RWPE1 (cell line): ENCODE data around the gene SDF2L1.

Experiments used
- CTCF ChIA-PET: fragments of 350-600 bp; sonication (Branson Sonifier 250); formaldehyde crosslinking; extraction: SDS; loops from one replicate; lab custom pipeline; 2021; lab: Yijun Ruan, JAX
- POLR2A ChIA-PET: fragments of 400-600 bp; formaldehyde crosslinking; extraction: SDS; loops from one replicate; lab custom pipeline; 2020; ENCODE audit warnings: antibody characterized with exemption; ENCODE audit not compliant: low non-redundant PET; lab: Yijun Ruan, JAX
- DNase-seq: peaks from one replicate; pipeline ENCODE4 v3.0.0; 2012; ENCODE audit warnings: low spot score
- H3K27ac ChIP-seq: fragments of 450-650 bp; 2 replicates; pipeline ENCODE4 v1.5.1; 2017
- TF ChIP-seq, protein P1 (sequence below): fragments of 450-650 bp; conservative IDR thresholded peaks from 2 replicates; pipeline ENCODE4 v1.5.1; 2017; ENCODE audit warnings: low read depth, mild to moderate bottlenecking

The SDF2L1 gene

DNA sequence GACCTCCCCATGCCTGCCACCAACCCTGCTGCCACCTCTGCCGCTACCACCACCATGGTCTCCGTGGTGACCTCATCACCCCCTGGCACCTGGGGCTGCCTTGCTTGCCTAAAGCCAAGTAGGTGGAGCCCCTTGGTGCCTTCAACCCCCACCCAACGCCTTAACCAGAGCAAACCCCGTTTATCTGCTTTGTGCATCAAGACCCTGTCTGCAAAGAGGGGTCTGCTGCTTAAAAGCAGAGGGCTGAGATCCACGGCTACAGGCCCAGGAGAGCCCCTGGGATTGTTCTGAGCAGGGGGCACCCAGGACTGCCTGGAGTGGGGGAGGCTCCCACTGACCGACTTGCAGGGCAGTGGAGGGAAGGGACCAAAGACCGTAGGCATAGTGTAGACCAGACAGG is 18.8 kb downstream of the SDF2L1 start:
- CTCF ChIA-PET: no interaction called here
- H3K27ac ChIP-seq: no peak overlapping the region
- POLR2A ChIA-PET: no interaction called here

DNA sequence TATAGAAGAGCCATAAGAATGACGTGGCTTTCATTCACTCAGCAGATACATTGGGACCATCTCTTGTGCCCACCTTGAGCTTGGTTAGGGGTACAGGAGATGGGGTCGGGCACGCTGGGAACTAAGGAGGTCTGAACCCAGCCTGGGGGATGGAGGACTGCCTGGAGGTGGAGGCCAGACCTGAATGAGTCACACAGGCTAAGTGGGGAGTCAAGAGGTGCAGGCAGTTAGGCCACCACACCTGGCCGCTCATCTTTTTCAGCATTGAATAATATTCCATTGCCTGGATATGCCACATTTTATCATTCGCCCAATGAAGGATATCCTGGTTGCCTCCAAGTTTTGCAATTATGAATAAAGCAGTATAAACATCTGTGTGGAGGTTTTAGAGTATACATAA is 19.9 kb downstream of the SDF2L1 start:
- no peak overlapping the region for H3K27ac ChIP-seq
- ChIA-PET POLR2A (no interaction called here), CTCF (no interaction called here)
- DNase-seq: no peak
- TF ChIP-seq, protein P1, sequence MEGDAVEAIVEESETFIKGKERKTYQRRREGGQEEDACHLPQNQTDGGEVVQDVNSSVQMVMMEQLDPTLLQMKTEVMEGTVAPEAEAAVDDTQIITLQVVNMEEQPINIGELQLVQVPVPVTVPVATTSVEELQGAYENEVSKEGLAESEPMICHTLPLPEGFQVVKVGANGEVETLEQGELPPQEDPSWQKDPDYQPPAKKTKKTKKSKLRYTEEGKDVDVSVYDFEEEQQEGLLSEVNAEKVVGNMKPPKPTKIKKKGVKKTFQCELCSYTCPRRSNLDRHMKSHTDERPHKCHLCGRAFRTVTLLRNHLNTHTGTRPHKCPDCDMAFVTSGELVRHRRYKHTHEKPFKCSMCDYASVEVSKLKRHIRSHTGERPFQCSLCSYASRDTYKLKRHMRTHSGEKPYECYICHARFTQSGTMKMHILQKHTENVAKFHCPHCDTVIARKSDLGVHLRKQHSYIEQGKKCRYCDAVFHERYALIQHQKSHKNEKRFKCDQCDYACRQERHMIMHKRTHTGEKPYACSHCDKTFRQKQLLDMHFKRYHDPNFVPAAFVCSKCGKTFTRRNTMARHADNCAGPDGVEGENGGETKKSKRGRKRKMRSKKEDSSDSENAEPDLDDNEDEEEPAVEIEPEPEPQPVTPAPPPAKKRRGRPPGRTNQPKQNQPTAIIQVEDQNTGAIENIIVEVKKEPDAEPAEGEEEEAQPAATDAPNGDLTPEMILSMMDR: no peak

More for the DNA sequence above, 18.8 kb downstream of the SDF2L1 start:
- no peak for DNase-seq
- TF ChIP-seq, protein P1: no peak

DNA sequence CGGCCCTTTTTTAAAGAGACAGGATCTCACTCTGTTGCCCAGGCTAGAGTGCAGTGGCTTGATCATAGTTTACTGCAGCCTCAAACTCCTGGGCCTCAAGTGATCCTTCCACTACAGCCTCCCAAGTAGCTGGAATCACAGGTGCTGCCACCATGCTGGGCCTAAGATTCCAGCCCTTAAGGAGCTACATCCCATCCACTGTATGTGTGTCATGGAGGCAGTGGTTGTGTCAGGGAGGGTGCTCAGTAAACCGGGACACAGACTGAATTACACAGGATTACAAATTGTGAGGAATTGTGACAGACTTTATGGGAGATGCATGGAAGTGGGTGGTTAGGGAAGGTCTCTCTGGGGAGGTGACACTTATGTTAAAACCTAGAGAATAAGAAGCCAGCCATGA is 21.6 kb downstream of the SDF2L1 start:
- CTCF ChIA-PET: no interaction called here

DNA sequence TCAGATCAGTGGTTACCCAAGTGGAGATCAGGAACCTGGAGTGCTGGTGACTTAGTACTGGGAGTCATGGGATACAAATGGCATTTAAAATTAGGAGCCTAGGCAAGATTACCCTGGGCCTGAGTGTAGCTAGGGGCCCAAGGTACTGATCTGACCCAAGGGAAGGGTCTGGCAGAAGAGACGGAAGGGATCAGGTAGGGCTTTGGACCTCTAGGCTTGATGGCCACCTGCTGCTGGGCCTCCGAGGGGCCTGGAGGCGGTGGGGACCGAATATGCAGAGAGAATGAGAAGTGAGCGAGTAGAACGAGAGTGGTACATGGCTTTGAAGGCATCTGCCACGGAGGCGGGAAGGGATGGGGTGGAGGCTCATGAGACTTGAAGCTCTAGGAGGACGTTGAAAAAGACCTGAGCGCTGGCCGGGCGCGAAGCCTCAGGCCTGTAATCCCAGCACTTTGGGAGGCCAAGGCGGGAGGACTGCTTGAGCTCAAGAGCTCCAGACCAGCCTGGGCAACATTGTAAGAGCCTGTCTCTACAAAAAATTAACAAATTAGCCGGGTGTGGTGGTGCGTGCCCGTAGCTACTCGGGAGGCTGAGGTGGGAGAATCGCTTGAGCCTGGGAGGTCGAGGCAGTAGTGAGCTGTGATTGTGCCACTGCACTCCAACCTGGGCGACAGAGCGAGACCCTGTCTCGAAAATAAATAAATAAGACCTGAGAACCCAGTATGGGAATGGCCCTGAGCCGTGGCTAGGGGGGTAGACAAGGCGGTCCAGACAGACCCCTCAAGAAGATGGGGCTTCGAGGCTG is 23.1 kb downstream of the SDF2L1 start:
- TF ChIP-seq, protein P1: no peak
- peak overlapping the region; percentile 90 for H3K27ac ChIP-seq
- POLR2A ChIA-PET: interaction anchor here (0.8 kb wide), 1 partner anchor 176 kb away, joined by 3 read pairs; no protein-coding TSS in a partner anchor
- no peak for DNase-seq
- CTCF ChIA-PET: no interaction called here

More for the DNA sequence above, 21.6 kb downstream of the SDF2L1 start:
- no peak overlapping the region for H3K27ac ChIP-seq
- POLR2A ChIA-PET: no interaction called here
- TF ChIP-seq, protein P1: no peak
- DNase-seq: no peak

DNA sequence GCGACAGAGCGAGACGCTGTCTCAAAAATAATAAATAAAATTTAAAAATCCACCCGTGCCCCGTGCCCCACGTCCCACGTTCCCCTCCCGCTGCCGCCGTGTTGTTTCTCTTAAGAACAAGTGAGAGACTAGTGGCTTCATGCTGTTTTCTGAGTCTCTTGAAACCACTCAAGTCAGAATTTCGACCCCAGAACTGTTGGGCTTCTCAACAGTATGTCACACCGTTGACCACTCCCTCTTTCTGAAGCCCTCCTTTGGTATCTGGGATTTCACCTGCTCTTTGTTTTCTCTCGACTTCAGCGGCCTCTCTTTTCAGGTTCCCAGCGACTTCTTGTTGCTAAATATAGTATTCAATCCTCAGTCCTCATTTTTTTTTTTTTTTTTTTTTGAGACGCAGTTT is 24.7 kb downstream of the SDF2L1 start:
- ChIA-PET CTCF (no interaction called here), POLR2A (no interaction called here)
- H3K27ac ChIP-seq: peak overlapping the region; percentile 90
- TF ChIP-seq, protein P1: no peak
- no peak for DNase-seq

DNA sequence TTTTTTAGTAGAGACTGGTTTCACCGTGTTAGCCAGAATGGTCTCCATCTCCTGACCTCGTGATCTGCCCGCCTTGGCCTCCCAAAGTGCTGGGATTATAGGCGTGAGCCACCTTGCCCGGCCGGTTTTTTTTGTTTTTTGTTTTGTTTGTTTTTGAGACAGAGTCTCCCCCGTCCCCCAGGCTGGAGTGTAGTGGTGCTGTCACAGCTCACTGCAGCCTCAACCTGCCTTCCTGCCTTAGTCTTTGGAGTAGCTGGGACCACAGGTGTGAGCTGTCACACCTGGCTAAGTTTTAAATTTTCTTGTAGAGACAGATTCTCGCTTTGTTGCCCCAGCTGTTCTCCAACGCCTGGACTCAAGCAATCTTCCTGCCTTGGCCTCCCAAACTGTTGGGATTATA is 26.9 kb downstream of the SDF2L1 start:
- peak overlapping the region; percentile 31; the same call in 1 of the 2 replicates for H3K27ac ChIP-seq
- no peak for DNase-seq
- ChIA-PET POLR2A (no interaction called here), CTCF (interaction anchor here (0.8 kb wide), 1 partner anchor 1205 kb away, joined by 3 read pairs; no protein-coding TSS in a partner anchor)
- TF ChIP-seq, protein P1: no peak
